K562 (cell line): Measurements from ENCODE around the gene IPO11. TPM values are rescaled to one million over a fixed set of nuclear protein-coding genes. Genes with fewer than 3 reads are reported as not detected.

ENCODE experiments used
- BCL6 ChIP-seq: fragments of 250-450 bp; sonication (Bioruptor Pico); IDR thresholded peaks from 2 replicates; pipeline ENCODE4 v1.4.0; 2020
- CBFB ChIP-seq: sonication (generic); formaldehyde crosslinking; IDR thresholded peaks from 2 replicates; pipeline ENCODE4 v1.4.0; 2020; ENCODE audit warnings: mild to moderate bottlenecking, missing genetic modification reagents
- CREB3 ChIP-seq: fragments of 450-650 bp; conservative IDR thresholded peaks from 2 replicates; pipeline ENCODE4 v1.6.1; 2016; ENCODE audit warnings: missing genetic modification characterization, low read depth, mild to moderate bottlenecking, missing compliant biosample characterization, moderate library complexity
- CREM ChIP-seq: IDR thresholded peaks from 2 replicates; pipeline ENCODE4 v1.6.1; 2014; ENCODE audit warnings: antibody characterized with exemption, low read depth
- DNMT1 ChIP-seq: fragments of 450-650 bp; IDR thresholded peaks from 2 replicates; pipeline ENCODE4 v1.6.1; 2016; ENCODE audit warnings: antibody characterized with exemption, mild to moderate bottlenecking
- E2F4 ChIP-seq: sonication (generic); formaldehyde crosslinking; IDR thresholded peaks from 2 replicates; pipeline ENCODE4 v1.8.0; 2022; ENCODE audit warnings: mild to moderate bottlenecking, low read depth, missing genetic modification reagents
- HMBOX1 ChIP-seq: sonication (generic); IDR thresholded peaks from 2 replicates; pipeline ENCODE4 v1.6.1; 2016
- IRF9 ChIP-seq: fragments of 450-650 bp; IDR thresholded peaks from 2 replicates; pipeline ENCODE4 v1.6.1; 2016; ENCODE audit warnings: missing biosample characterization, missing genetic modification characterization
- MCM2 ChIP-seq: fragments of 450-650 bp; IDR thresholded peaks from 2 replicates; pipeline ENCODE4 v1.6.1; 2017; ENCODE audit warnings: low read depth, mild to moderate bottlenecking
- MTA1 ChIP-seq: fragments of 450-650 bp; IDR thresholded peaks from 2 replicates; pipeline ENCODE4 v1.6.1; 2017; ENCODE audit warnings: borderline replicate concordance
- NCOA6 ChIP-seq: fragments of 450-650 bp; IDR thresholded peaks from 2 replicates; pipeline ENCODE4 v1.6.1; 2017; ENCODE audit warnings: mild to moderate bottlenecking
- PRDM10 ChIP-seq: fragments of 450-650 bp; IDR thresholded peaks from 2 replicates; pipeline ENCODE4 v1.6.1; 2018; ENCODE audit not compliant: partially characterized antibody
- PREB ChIP-seq: sonication (generic); formaldehyde crosslinking; IDR thresholded peaks from 2 replicates; pipeline ENCODE4 v1.8.1; 2023; ENCODE audit warnings: mild to moderate bottlenecking, missing genetic modification reagents
- RBM34 ChIP-seq: fragments of 200-400 bp; formaldehyde crosslinking; IDR thresholded peaks from 2 replicates; pipeline ENCODE4 v1.6.1; 2018; ENCODE audit warnings: low read length, borderline replicate concordance; ENCODE audit not compliant: insufficient read depth
- ZNF143 ChIP-seq: sonication (generic); formaldehyde crosslinking; IDR thresholded peaks from 2 replicates; pipeline ENCODE4 v1.9.0; 2022; ENCODE audit warnings: mild to moderate bottlenecking, missing genetic modification reagents
- ZNF431 ChIP-seq: sonication (generic); formaldehyde crosslinking; IDR thresholded peaks from 2 replicates; pipeline ENCODE4 v1.8.0; 2022; ENCODE audit warnings: mild to moderate bottlenecking, missing genetic modification reagents
- polyA plus RNA-seq, 8 experiments: library from polyadenylated mRNA; depleted of rRNA in 4 of 8; stranded (reverse) in 5 of 8; unstranded in 3 of 8; fragments of >200 nt; fragmentation: Nextera tagmentation in 2 of 8; fragmentation: Illumina TruSeq in 1 of 8; extraction: Ambion mirVana in 2 of 8; extraction: Trizol in 1 of 8; gene quantifications; 2 replicates each; pipeline versions ENCODE4 v1.2.1 to v1.2.3, GENCODE V29; 2011 to 2014; ENCODE audit warnings: inconsistent platforms in 1 of 8, missing spikeins in 1 of 8
- total RNA-seq, 7 experiments: library from RNA; depleted of rRNA in 6 of 7; stranded (reverse); fragments of >200 nt in 6 of 7; fragmentation: Illumina TruSeq in 2 of 7; extraction: Trizol in 2 of 7; gene quantifications; 2 replicates each; pipeline versions ENCODE4 v1.2.1 to v1.2.3, GENCODE V29; 2011 to 2021; ENCODE audit warnings: low replicate concordance in 1 of 7

Gene IPO11
- total and polyA plus RNA-seq, 9 of the 15 experiments (the other 6 are each of a cell fraction or from before 2014, with no cell fraction given), result 38.7 to 96.0 (median 70.9) TPM

GRCh38 chr5:62621280-62621679, 208.7 kb downstream of the IPO11 start (continued):
- TF ChIP-seq ZNF143 (CRISPR knock-in tag) (no peak), BCL6 (CRISPR knock-in tag) (no peak), CBFB (CRISPR knock-in tag) (no peak), PREB (CRISPR knock-in tag) (no peak), NCOA6 (no peak), IRF9 (tag) (no peak), RBM34 (no peak), ZNF431 (CRISPR knock-in tag) (no peak), E2F4 (no peak), HMBOX1 (peak; percentile 13; the same call in 1 of the 2 replicates), CREM (no peak), CREB3 (tag) (no peak), MCM2 (no peak), PRDM10 (peak; percentile 72), DNMT1 (no peak), MTA1 (no peak)
